ENCODE results near the gene TANK. TPM values are rescaled to one million over a fixed set of nuclear protein-coding genes. Genes with fewer than 3 reads are reported as not detected.

TANK gene
- total and polyA plus RNA-seq, 2 of the 13 experiments (the other 11 are each of a cell fraction or from before 2014, with no cell fraction given): 66.9 to 96.1 TPM

DNA sequence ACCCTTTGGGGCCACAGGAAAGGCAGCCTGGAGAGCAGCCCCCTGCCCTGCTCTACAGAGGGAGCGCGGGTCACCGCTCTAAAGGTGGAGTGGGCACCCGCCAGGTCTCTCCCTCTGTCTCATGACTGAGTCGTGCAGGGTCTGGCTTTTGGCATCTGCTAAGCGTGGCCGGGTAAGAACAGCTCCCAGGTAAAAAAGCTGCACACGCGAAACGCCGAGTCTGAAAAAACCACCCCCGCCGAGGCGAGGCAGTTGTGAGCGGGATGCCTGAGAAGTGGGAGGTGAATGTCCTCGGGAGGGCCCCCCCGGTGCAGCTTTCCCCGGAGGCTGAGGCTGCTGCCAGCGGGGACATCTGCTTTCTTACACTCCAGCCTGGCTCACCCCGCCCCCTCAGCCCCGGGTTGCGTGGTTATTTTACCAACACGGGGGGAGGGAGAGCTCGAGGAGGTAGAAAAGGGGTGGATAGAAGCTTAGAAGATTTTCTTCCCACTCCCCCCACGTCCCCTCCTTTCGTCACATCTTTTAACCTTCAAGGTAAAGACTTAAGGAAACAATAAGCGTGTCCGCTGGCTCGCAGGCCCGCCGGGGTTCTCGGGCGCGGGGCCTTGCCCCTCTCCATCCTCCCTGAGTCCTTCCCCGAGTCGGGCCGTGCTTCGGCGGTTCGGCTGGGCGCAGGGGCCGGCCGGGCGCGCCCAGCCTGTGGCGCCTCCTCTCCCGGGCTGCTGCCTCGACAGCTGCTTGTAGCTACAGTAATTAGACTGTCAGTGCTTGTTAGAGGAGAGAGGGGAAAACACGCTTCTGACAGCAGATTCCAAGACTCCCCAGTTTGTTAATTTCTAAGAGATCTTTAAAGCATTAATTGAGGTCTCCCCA lies 77.4 kb downstream of the TANK start (continued):
- TF ChIP-seq SRSF4 (IDR thresholded peaks at IDR 0.05; ENCODE audit: low read depth, low read length, poor library complexity, severe bottlenecking): no peak
- peak; percentile 64; the same call in 1 of the 2 replicates for TF ChIP-seq ZNF263 (CRISPR knock-in tag; IDR thresholded peaks at IDR 0.05)
- no peak for TF ChIP-seq LCORL (IDR thresholded peaks at IDR 0.05)
- no peak for TF ChIP-seq LCORL (CRISPR knock-in tag; IDR thresholded peaks at IDR 0.05)
- TF ChIP-seq ARNT2 (CRISPR knock-in tag; IDR thresholded peaks at IDR 0.05; ENCODE audit: low read depth): 0 out of 2 replicates have a peak, but pooled peaks have one; percentile 43
- TF ChIP-seq HDAC1 (CRISPR knock-in tag; IDR thresholded peaks at IDR 0.05): peak; percentile 30; the same call in 1 of the 2 replicates
- TF ChIP-seq HDAC6 (IDR thresholded peaks at IDR 0.05; ENCODE audit: low read depth, low read length): no peak
- TF ChIP-seq ZNF605 (CRISPR knock-in tag; IDR thresholded peaks at IDR 0.05): 0 out of 2 replicates have a peak, but pooled peaks have one; percentile 40
- TF ChIP-seq ZGPAT (CRISPR knock-in tag; IDR thresholded peaks at IDR 0.05): peak; percentile 4; the same call in 1 of the 2 replicates
- peak; percentile 17 for TF ChIP-seq SRSF1 (optimal IDR thresholded peaks at IDR 0.05; ENCODE audit: low read depth, low read length)
- TF ChIP-seq, protein P1, sequence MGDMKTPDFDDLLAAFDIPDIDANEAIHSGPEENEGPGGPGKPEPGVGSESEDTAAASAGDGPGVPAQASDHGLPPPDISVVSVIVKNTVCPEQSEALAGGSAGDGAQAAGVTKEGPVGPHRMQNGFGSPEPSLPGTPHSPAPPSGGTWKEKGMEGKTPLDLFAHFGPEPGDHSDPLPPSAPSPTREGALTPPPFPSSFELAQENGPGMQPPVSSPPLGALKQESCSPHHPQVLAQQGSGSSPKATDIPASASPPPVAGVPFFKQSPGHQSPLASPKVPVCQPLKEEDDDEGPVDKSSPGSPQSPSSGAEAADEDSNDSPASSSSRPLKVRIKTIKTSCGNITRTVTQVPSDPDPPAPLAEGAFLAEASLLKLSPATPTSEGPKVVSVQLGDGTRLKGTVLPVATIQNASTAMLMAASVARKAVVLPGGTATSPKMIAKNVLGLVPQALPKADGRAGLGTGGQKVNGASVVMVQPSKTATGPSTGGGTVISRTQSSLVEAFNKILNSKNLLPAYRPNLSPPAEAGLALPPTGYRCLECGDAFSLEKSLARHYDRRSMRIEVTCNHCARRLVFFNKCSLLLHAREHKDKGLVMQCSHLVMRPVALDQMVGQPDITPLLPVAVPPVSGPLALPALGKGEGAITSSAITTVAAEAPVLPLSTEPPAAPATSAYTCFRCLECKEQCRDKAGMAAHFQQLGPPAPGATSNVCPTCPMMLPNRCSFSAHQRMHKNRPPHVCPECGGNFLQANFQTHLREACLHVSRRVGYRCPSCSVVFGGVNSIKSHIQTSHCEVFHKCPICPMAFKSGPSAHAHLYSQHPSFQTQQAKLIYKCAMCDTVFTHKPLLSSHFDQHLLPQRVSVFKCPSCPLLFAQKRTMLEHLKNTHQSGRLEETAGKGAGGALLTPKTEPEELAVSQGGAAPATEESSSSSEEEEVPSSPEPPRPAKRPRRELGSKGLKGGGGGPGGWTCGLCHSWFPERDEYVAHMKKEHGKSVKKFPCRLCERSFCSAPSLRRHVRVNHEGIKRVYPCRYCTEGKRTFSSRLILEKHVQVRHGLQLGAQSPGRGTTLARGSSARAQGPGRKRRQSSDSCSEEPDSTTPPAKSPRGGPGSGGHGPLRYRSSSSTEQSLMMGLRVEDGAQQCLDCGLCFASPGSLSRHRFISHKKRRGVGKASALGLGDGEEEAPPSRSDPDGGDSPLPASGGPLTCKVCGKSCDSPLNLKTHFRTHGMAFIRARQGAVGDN (CRISPR knock-in tag; IDR thresholded peaks at IDR 0.05): peak; percentile 27
- no peak for TF ChIP-seq ATF6 (CRISPR knock-in tag; conservative IDR thresholded peaks at IDR 0.05)
- 0 out of 2 replicates have a peak, but pooled peaks have one; percentile 18 for TF ChIP-seq ZBTB38 (CRISPR knock-in tag; IDR thresholded peaks at IDR 0.05)
- TF ChIP-seq AGO1 (IDR thresholded peaks at IDR 0.05; ENCODE audit: low read depth, low read length, poor library complexity, severe bottlenecking): no peak
- no peak for TF ChIP-seq MYNN (CRISPR knock-in tag; IDR thresholded peaks at IDR 0.05; ENCODE audit: low read depth)
- peak; percentile 57 for TF ChIP-seq POLR2G (IDR thresholded peaks at IDR 0.05; ENCODE audit: low read depth, low read length)

All from HepG2 (cell line).